CD4-positive, alpha-beta memory T cell (primary cell): ENCODE results near the gene BNIP5. TPM values are rescaled to one million over a fixed set of nuclear protein-coding genes. Genes with fewer than 3 reads are reported as not detected.
A peak's percentile ranks its signal among the peaks of the same experiment; 100 is the strongest.

ENCODE experiments used
- CTCF ChIA-PET: fragments of 350-600 bp; sonication (Branson Sonifier 250); formaldehyde crosslinking; loops from one replicate; lab custom pipeline; 2021; ENCODE audit warnings: inconsistent platforms; ENCODE audit not compliant: partially characterized antibody; lab: Charles Lee
- POLR2A ChIA-PET: fragments of 350-600 bp; sonication (Branson Sonifier 250); formaldehyde crosslinking; loops from one replicate; lab custom pipeline; 2021; ENCODE audit not compliant: partially characterized antibody; lab: Charles Lee
- DNase-seq, 5 donors: peaks; one replicate each; pipeline versions ENCODE4 v3.0.0 to v3.0.0-alpha.2; 2020 to 2022; ENCODE audit warnings: mixed read lengths in 1 of 5
- H3K27ac ChIP-seq: one replicate; pipeline ENCODE4 v1.7.0; 2013; ENCODE audit warnings: low read depth, low read length
- H3K27me3 ChIP-seq: 2 replicates; pipeline ENCODE4 v1.7.0; 2013; ENCODE audit warnings: mild to moderate bottlenecking, low read length, moderate library complexity; ENCODE audit not compliant: insufficient read depth
- H3K36me3 ChIP-seq: 2 replicates; pipeline ENCODE4 v1.7.0; 2013; ENCODE audit warnings: mild to moderate bottlenecking, low read length, moderate library complexity; ENCODE audit not compliant: insufficient read depth
- H3K4me1 ChIP-seq: 2 replicates; pipeline ENCODE4 v1.7.0; 2013; ENCODE audit warnings: mild to moderate bottlenecking, low read length, moderate library complexity; ENCODE audit not compliant: insufficient read depth
- H3K4me3 ChIP-seq, 2 donors: one replicate each; pipeline ENCODE4 v1.7.0; 2013; ENCODE audit warnings: low read length in 2 of 2, mild to moderate bottlenecking in 1 of 2
- H3K9me3 ChIP-seq, 2 donors: one replicate each; pipeline ENCODE4 v1.7.0; 2013; ENCODE audit warnings: low read length in 2 of 2, control low read depth in 1 of 2; ENCODE audit not compliant: control insufficient read depth in 1 of 2
- H3K27ac Mint-ChIP-seq, 7 donors: one replicate each; pipeline ENCODE4 v1.8.0; 2020 to 2021; ENCODE audit warnings: mixed read lengths in 7 of 7, mild to moderate bottlenecking in 6 of 7, inconsistent platforms in 3 of 7, moderate library complexity in 3 of 7
- H3K27me3 Mint-ChIP-seq, 2 donors: one replicate each; pipeline ENCODE4 v1.8.0; 2020 to 2021; ENCODE audit warnings: mixed read lengths in 2 of 2
- H3K36me3 Mint-ChIP-seq, 2 donors: one replicate each; pipeline ENCODE4 v1.8.0; 2020 to 2021; ENCODE audit warnings: mixed read lengths in 2 of 2, inconsistent platforms in 1 of 2, mild to moderate bottlenecking in 1 of 2
- H3K4me1 Mint-ChIP-seq, 4 donors: one replicate each; pipeline ENCODE4 v1.8.0; 2020 to 2021; ENCODE audit warnings: mixed read lengths in 4 of 4, mild to moderate bottlenecking in 1 of 4
- H3K4me3 Mint-ChIP-seq, 8 donors: one replicate each; pipeline ENCODE4 v1.8.0; 2020 to 2021; ENCODE audit warnings: mixed read lengths in 8 of 8, mild to moderate bottlenecking in 7 of 8, moderate library complexity in 6 of 8, inconsistent platforms in 3 of 8
- H3K9me3 Mint-ChIP-seq, 8 donors: one replicate each; pipeline ENCODE4 v1.8.0; 2020 to 2021; ENCODE audit warnings: mixed read lengths in 8 of 8, mild to moderate bottlenecking in 5 of 8, inconsistent platforms in 3 of 8, moderate library complexity in 1 of 8
- intact Hi-C: fragments of 100-400 bp; cut with micrococcal nuclease; formaldehyde crosslinking; loops from one replicate; pipeline ENCODE4 v1.15.1; 2023
- polyA plus RNA-seq, 2 donors: library from polyadenylated mRNA; unstranded; fragments of 300-500 nt; fragmentation: Illumina TruSeq; gene quantifications; one replicate each; pipeline ENCODE4 v1.2.3, GENCODE V29; 2021
- total RNA-seq, 2 experiments: library from RNA; stranded (reverse); gene quantifications; one replicate each; pipeline ENCODE4 v1.2.3, GENCODE V29; 2021

Gene BNIP5
- total and polyA plus RNA-seq, 4 experiments from 2014 or later, result not detected

DNA sequence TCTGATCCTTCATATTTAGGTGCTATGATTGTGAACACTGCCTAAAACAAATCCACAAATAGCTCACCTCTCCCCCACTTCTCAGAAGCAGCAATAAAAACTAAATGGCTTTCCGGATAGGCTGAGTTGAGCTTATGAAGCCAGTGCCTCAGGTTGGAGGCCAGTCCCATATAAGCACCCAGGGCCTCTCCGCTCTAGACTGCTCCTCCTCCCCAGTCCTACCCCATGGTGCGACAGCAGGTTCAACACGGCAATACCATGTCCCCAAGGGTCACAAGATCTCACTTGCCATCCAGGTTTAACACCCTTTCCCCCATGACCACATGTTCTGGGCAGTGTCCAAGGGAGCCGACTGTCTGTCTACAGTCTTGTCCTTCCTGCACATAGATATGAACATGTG, 20.8 kb downstream of the BNIP5 start:
- Mint-ChIP-seq H3K36me3 (no peaks in the 10 kb centered on the region), H3K27ac (no peak overlapping the region), H3K4me3 (no peak overlapping the region), H3K9me3 (no peaks in the 10 kb centered on the region), H3K4me1 (no peaks in the 10 kb centered on the region), H3K27me3 (peaks cover 0 to 4% of the 10 kb centered on the region in 2 donors)
- Histone ChIP-seq H3K4me3 (no peak overlapping the region), H3K27me3 (no peaks in the 10 kb centered on the region), H3K36me3 (no peaks in the 10 kb centered on the region), H3K27ac (no peak overlapping the region), H3K4me1 (no peaks in the 10 kb centered on the region), H3K9me3 (no peaks in the 10 kb centered on the region)
- no peak for DNase-seq
- ChIA-PET CTCF (interaction anchor here (1.3 kb wide), 1 partner anchor 44 kb away, joined by 3 read pairs; no protein-coding TSS in a partner anchor), POLR2A (no interaction called here)
- intact Hi-C loops, result loop anchor here (1.0 kb wide), 1 partner anchor 35 kb away; no protein-coding TSS in a partner anchor

- no peak overlapping the region for H3K4me3 Mint-ChIP-seq
- H3K9me3 Mint-ChIP-seq, result no peaks in the 10 kb centered on the region
- intact Hi-C loops, result loop anchor here (1.0 kb wide), 1 partner anchor 33 kb away; no protein-coding TSS in a partner anchor
- H3K36me3 Mint-ChIP-seq, result no peaks in the 10 kb centered on the region
- Histone ChIP-seq H3K27me3 (no peaks in the 10 kb centered on the region), H3K27ac (no peak overlapping the region), H3K9me3 (no peaks in the 10 kb centered on the region), H3K36me3 (no peaks in the 10 kb centered on the region), H3K4me3 (no peak overlapping the region), H3K4me1 (no peaks in the 10 kb centered on the region)
- H3K27ac Mint-ChIP-seq, result peak overlapping the region in 1 of 7 donors; percentile 16
- peaks cover 1 to 10% of the 10 kb centered on the region in 2 donors for H3K27me3 Mint-ChIP-seq
- POLR2A ChIA-PET, result no interaction called here
- no peak for DNase-seq
- H3K4me1 Mint-ChIP-seq, result no peaks in the 10 kb centered on the region
- CTCF ChIA-PET, result interaction anchor here (2.2 kb wide), 1 partner anchor 12 kb away, joined by 9 read pairs; no protein-coding TSS in a partner anchor
Observed at GRCh38 chr6:36314221-36315014, 22.3 kb downstream of the BNIP5 start.

DNA sequence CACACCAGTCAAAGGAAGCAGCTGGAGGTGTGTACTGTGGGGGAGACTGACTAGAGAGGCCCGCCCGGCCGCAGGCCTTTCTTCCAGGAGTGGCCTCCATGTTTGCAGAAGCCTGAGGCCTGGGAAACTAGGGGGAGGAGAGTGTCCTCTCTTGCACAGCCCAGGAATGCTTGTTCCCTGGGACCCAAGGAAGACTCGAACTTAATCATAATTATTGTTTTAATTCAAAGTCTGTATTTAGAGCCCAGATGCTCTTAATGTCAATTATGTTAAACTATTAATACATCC, 23.1 kb downstream of the BNIP5 start:
- H3K27ac Mint-ChIP-seq, result no peak overlapping the region
- no peaks in the 10 kb centered on the region for H3K36me3 Mint-ChIP-seq
- H3K9me3 Mint-ChIP-seq, result no peaks in the 10 kb centered on the region
- H3K4me1 Mint-ChIP-seq, result no peaks in the 10 kb centered on the region
- DNase-seq, result no peak
- no peaks in the 10 kb centered on the region for H3K9me3 ChIP-seq
- H3K27me3 Mint-ChIP-seq, result peaks cover 1 to 12% of the 10 kb centered on the region in 2 donors
- no peak overlapping the region for H3K4me3 ChIP-seq
- H3K27ac ChIP-seq, result no peak overlapping the region
- no peak overlapping the region for H3K4me3 Mint-ChIP-seq
- intact Hi-C loops, result no loop called here
- H3K36me3 ChIP-seq, result no peaks in the 10 kb centered on the region
- no peaks in the 10 kb centered on the region for H3K4me1 ChIP-seq
- no peaks in the 10 kb centered on the region for H3K27me3 ChIP-seq
- POLR2A ChIA-PET, result no interaction called here
- CTCF ChIA-PET, result interaction anchor here (2.2 kb wide), 1 partner anchor 12 kb away, joined by 9 read pairs; no protein-coding TSS in a partner anchor

GRCh38 chr6:36312854-36313648, 23.6 kb downstream of the BNIP5 start:
- H3K27me3 Mint-ChIP-seq, result peaks cover 1 to 12% of the 10 kb centered on the region in 2 donors
- Histone ChIP-seq H3K4me3 (no peak overlapping the region), H3K9me3 (no peaks in the 10 kb centered on the region), H3K4me1 (no peaks in the 10 kb centered on the region), H3K27ac (no peak overlapping the region), H3K27me3 (no peaks in the 10 kb centered on the region), H3K36me3 (no peaks in the 10 kb centered on the region)
- CTCF ChIA-PET, result interaction anchor here (2.2 kb wide), 1 partner anchor 11 kb away, joined by 9 read pairs; no protein-coding TSS in a partner anchor
- no peaks in the 10 kb centered on the region for H3K9me3 Mint-ChIP-seq
- POLR2A ChIA-PET, result no interaction called here
- no peak for DNase-seq
- H3K4me3 Mint-ChIP-seq, result no peak overlapping the region
- H3K27ac Mint-ChIP-seq, result no peak overlapping the region
- intact Hi-C loops, result no loop called here
- no peaks in the 10 kb centered on the region for H3K4me1 Mint-ChIP-seq
- H3K36me3 Mint-ChIP-seq, result no peaks in the 10 kb centered on the region

DNA sequence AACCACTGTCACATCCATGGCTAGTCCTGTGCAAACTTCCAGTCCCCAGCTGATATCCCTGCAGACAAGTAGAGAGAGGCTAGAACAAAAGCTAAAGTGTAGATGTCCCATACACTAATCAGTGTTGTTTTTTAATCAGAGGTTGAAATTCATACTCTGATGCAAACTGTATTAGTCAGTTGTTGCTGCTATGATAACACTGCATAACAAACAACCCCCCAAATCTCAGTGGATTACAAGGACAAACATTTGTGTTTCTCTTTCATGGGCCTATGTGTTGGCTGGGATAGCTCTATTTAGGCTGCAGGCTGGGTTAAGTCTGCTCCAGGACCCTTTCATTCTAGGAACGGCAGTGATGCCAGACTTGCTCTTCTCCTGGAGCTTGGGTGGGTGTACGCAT, 26.8 kb downstream of the BNIP5 start:
- Mint-ChIP-seq H3K4me1 (no peaks in the 10 kb centered on the region), H3K36me3 (no peaks in the 10 kb centered on the region), H3K9me3 (no peaks in the 10 kb centered on the region), H3K27ac (no peak overlapping the region), H3K4me3 (no peak overlapping the region), H3K27me3 (peaks cover 1 to 12% of the 10 kb centered on the region in 2 donors)
- ChIA-PET CTCF (no interaction called here), POLR2A (no interaction called here)
- no peak overlapping the region for H3K4me3 ChIP-seq
- H3K27ac ChIP-seq, result no peak overlapping the region
- no peaks in the 10 kb centered on the region for H3K9me3 ChIP-seq
- H3K4me1 ChIP-seq, result no peaks in the 10 kb centered on the region
- no peaks in the 10 kb centered on the region for H3K27me3 ChIP-seq
- no peaks in the 10 kb centered on the region for H3K36me3 ChIP-seq
- intact Hi-C loops, result no loop called here
- no peak for DNase-seq

- Mint-ChIP-seq H3K4me1 (no peaks in the 10 kb centered on the region), H3K9me3 (no peaks in the 10 kb centered on the region), H3K27ac (no peak overlapping the region), H3K36me3 (no peaks in the 10 kb centered on the region), H3K27me3 (peaks cover 1 to 12% of the 10 kb centered on the region in 2 donors), H3K4me3 (no peak overlapping the region)
- Histone ChIP-seq H3K9me3 (no peaks in the 10 kb centered on the region), H3K27ac (no peak overlapping the region), H3K27me3 (no peaks in the 10 kb centered on the region), H3K4me3 (no peak overlapping the region), H3K36me3 (no peaks in the 10 kb centered on the region), H3K4me1 (no peaks in the 10 kb centered on the region)
- POLR2A ChIA-PET, result no interaction called here
- CTCF ChIA-PET, result interaction anchor here (2.0 kb wide), 1 partner anchor 10 kb away, joined by 9 read pairs; no protein-coding TSS in a partner anchor
- intact Hi-C loops, result no loop called here
- DNase-seq, result no peak
Observed at GRCh38 chr6:36309203-36309602, 27.5 kb downstream of the BNIP5 start.

DNA sequence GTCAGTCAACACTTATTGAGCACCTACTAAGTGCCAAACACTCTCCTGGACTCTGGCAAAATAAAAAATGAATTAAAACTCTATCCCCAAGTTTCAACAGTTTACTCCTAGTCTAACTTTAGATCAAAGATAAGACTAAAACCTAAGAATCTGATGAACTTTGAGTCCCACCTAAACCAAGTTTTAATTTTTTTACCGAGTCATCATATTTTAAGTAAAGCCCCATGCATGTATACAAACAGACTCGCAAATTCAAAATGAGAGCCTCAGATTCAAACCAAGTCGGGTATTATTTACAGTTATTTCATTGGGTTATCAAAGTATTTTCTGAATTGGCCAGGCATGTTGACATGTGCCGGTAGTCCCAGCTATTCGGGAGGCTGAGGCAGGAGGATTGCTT, 28.2 kb downstream of the BNIP5 start:
- Histone ChIP-seq H3K27ac (no peak overlapping the region), H3K36me3 (no peaks in the 10 kb centered on the region), H3K4me3 (no peak overlapping the region), H3K9me3 (no peaks in the 10 kb centered on the region), H3K27me3 (no peaks in the 10 kb centered on the region), H3K4me1 (no peaks in the 10 kb centered on the region)
- no peak for DNase-seq
- Mint-ChIP-seq H3K27ac (no peak overlapping the region), H3K4me1 (no peaks in the 10 kb centered on the region), H3K4me3 (no peak overlapping the region), H3K27me3 (peaks cover 1 to 12% of the 10 kb centered on the region in 2 donors), H3K9me3 (peaks cover 0 to 2% (median 0%) of the 10 kb centered on the region in 8 donors), H3K36me3 (no peaks in the 10 kb centered on the region)
- intact Hi-C loops, result no loop called here
- ChIA-PET POLR2A (interaction anchor here (0.6 kb wide), 1 partner anchor 466 kb away, joined by 3 read pairs; no protein-coding TSS in a partner anchor), CTCF (interaction anchor here (2.0 kb wide), 1 partner anchor 9 kb away, joined by 9 read pairs; no protein-coding TSS in a partner anchor)
